SH-SY5Y (cell line): ENCODE data around the gene CECR2.

Experiments
- GATA2 ChIP-seq: IDR thresholded peaks from 2 replicates; pipeline ENCODE4 v1.6.1; 2011; ENCODE audit warnings: mild to moderate bottlenecking, low read depth, low read length
- GATA3 ChIP-seq: IDR thresholded peaks from 2 replicates; pipeline ENCODE4 v1.6.1; 2011; ENCODE audit warnings: low read depth, mild to moderate bottlenecking, low read length, moderate library complexity

GRCh38 chr22:17549655-17550054 lies 180.4 kb downstream of the CECR2 start:
- no peak for TF ChIP-seq GATA2
- TF ChIP-seq GATA3: no peak
